Breast epithelium (tissue), 3 donors: ENCODE measurements around the gene RAD51.

Experiments
- POLR2A ChIP-seq: fragments of 450-650 bp; IDR thresholded peaks from one replicate; pipeline ENCODE4 v1.6.1; 2016; ENCODE audit warnings: antibody characterized with exemption, mild to moderate bottlenecking, moderate library complexity
- POLR2AphosphoS5 ChIP-seq, 3 donors: sonication (generic); formaldehyde crosslinking; IDR thresholded peaks; one replicate each; pipeline ENCODE4 v1.6.1; 2017; ENCODE audit warnings: antibody characterized with exemption in 3 of 3
- TF ChIP-seq, protein P1 (sequence below), 3 donors: fragments of 450-650 bp; IDR thresholded peaks; one replicate each; pipeline ENCODE4 v1.5.1; 2016 to 2017; ENCODE audit warnings: antibody characterized with exemption in 3 of 3, mild to moderate bottlenecking in 3 of 3, moderate library complexity in 3 of 3

DNA sequence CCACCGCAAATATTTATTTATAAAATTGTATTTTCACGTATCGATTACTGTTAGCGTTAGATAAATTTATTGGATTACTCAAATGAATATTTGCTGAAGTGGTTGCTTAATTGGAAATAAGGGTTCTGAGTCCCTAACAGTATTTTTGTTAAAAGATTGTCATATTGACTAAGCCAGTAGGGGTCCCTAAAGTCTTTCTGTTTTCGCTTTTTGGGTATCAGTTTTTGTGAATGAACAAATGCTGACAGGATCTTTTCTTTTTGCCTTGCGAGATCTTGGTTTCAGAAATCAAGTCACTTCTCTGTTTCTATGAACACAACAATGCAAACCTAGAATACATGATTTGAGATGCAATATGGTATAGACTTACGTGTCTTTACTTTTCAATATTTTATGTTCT lies 7.1 kb downstream of the RAD51 start:
- TF ChIP-seq POLR2A (no peak), POLR2AphosphoS5 (IDR thresholded peaks at IDR 0.05) (no peak)
- TF ChIP-seq, protein P1, sequence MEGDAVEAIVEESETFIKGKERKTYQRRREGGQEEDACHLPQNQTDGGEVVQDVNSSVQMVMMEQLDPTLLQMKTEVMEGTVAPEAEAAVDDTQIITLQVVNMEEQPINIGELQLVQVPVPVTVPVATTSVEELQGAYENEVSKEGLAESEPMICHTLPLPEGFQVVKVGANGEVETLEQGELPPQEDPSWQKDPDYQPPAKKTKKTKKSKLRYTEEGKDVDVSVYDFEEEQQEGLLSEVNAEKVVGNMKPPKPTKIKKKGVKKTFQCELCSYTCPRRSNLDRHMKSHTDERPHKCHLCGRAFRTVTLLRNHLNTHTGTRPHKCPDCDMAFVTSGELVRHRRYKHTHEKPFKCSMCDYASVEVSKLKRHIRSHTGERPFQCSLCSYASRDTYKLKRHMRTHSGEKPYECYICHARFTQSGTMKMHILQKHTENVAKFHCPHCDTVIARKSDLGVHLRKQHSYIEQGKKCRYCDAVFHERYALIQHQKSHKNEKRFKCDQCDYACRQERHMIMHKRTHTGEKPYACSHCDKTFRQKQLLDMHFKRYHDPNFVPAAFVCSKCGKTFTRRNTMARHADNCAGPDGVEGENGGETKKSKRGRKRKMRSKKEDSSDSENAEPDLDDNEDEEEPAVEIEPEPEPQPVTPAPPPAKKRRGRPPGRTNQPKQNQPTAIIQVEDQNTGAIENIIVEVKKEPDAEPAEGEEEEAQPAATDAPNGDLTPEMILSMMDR (IDR thresholded peaks at IDR 0.05): no peak
